Karpas-422 (cell line): Measurements from ENCODE around the gene AMZ1. TPM values are rescaled to one million over a fixed set of nuclear protein-coding genes. Genes with fewer than 3 reads are reported as not detected.

Experiments
- DNase-seq: peaks from one replicate; pipeline ENCODE4 v3.0.0-alpha.2; 2015
- H2AFZ ChIP-seq: fragments of 200-600 bp; sonication (generic); 2 replicates; pipeline ENCODE4 v1.6.1; 2014; ENCODE audit warnings: antibody characterized with exemption, low read length, mixed read lengths
- H3K27ac ChIP-seq: fragments of 200-600 bp; sonication (generic); 2 replicates; pipeline ENCODE4 v1.5.1; 2014; ENCODE audit warnings: mild to moderate bottlenecking, low read length, moderate library complexity
- H3K27me3 ChIP-seq: fragments of 200-600 bp; sonication (generic); 2 replicates; pipeline ENCODE4 v1.6.1; 2014; ENCODE audit warnings: low read length, mixed read lengths
- H3K36me3 ChIP-seq: fragments of 200-600 bp; sonication (generic); 2 replicates; pipeline ENCODE4 v1.6.1; 2014; ENCODE audit warnings: low read length, mixed read lengths; ENCODE audit not compliant: insufficient read depth
- H3K4me1 ChIP-seq: fragments of 200-600 bp; sonication (generic); 2 replicates; pipeline ENCODE4 v1.6.1; 2014; ENCODE audit warnings: mild to moderate bottlenecking, low read length, mixed read lengths
- H3K4me2 ChIP-seq: fragments of 200-600 bp; sonication (generic); 2 replicates; pipeline ENCODE4 v1.6.1; 2014; ENCODE audit warnings: low read length, low read depth, mild to moderate bottlenecking; ENCODE audit not compliant: poor library complexity, severe bottlenecking
- H3K4me3 ChIP-seq: fragments of 200-600 bp; sonication (generic); 2 replicates; pipeline ENCODE4 v1.5.1; 2014; ENCODE audit warnings: mild to moderate bottlenecking, antibody characterized with exemption, low read length, mixed read lengths
- H3K79me2 ChIP-seq: fragments of 200-600 bp; sonication (generic); 2 replicates; pipeline ENCODE4 v1.6.1; 2014; ENCODE audit warnings: mild to moderate bottlenecking, low read length, mixed read lengths
- H3K9ac ChIP-seq: fragments of 200-600 bp; sonication (generic); 2 replicates; pipeline ENCODE4 v1.6.0; 2014; ENCODE audit warnings: low read length
- H3K9me2 ChIP-seq: fragments of 200-600 bp; sonication (generic), shearing (Covaris generic); replicated peaks from 2 replicates; pipeline ENCODE4 v1.6.0; 2014; ENCODE audit warnings: mild to moderate bottlenecking, low read length, moderate library complexity; ENCODE audit not compliant: insufficient read depth
- H3K9me3 ChIP-seq: fragments of 300-700, 200-600 bp; sonication (generic); 2 replicates; pipeline ENCODE4 v1.6.1; 2014; ENCODE audit warnings: low read length, mixed read lengths
- H4K20me1 ChIP-seq: fragments of 200-600 bp; sonication (generic); 2 replicates; pipeline ENCODE4 v1.6.1; 2014; ENCODE audit warnings: mild to moderate bottlenecking, antibody characterized with exemption, low read length, low read depth; ENCODE audit not compliant: insufficient read depth
- total RNA-seq: library from RNA; depleted of rRNA; stranded (reverse); fragments of >200 nt; shearing (Covaris generic); gene quantifications from 2 replicates; pipeline ENCODE4 v1.2.3, GENCODE V29; 2014; ENCODE audit warnings: low replicate concordance

AMZ1 gene
- total RNA-seq, 1 experiment from 2014 or later: not detected

- no peaks in the 10 kb centered on the region for H3K79me2 ChIP-seq
- H3K36me3 ChIP-seq: no peaks in the 10 kb centered on the region
- no peak for DNase-seq
- no peaks in the 10 kb centered on the region for H3K27me3 ChIP-seq
- no peak overlapping the region for H3K4me2 ChIP-seq
- no peak overlapping the region for H3K27ac ChIP-seq
- no peaks in the 10 kb centered on the region for H3K9me3 ChIP-seq
- H3K4me3 ChIP-seq: no peak overlapping the region
- H3K9me2 ChIP-seq: no peaks in the 10 kb centered on the region
- H4K20me1 ChIP-seq: no peaks in the 10 kb centered on the region
- H3K4me1 ChIP-seq: no peaks in the 10 kb centered on the region
- H3K9ac ChIP-seq: no peak overlapping the region
- H2AFZ ChIP-seq: no peak overlapping the region
Observed at GRCh38 chr7:2680256-2680655, 7.7 kb upstream of the AMZ1 start.

- Histone ChIP-seq H3K27me3 (no peaks in the 10 kb centered on the region), H3K36me3 (no peaks in the 10 kb centered on the region), H3K9me2 (no peaks in the 10 kb centered on the region), H3K9me3 (no peaks in the 10 kb centered on the region), H3K4me3 (no peak overlapping the region), H3K4me2 (no peak overlapping the region), H4K20me1 (no peaks in the 10 kb centered on the region), H3K27ac (no peak overlapping the region), H3K9ac (no peak overlapping the region), H3K79me2 (no peaks in the 10 kb centered on the region), H3K4me1 (no peaks in the 10 kb centered on the region), H2AFZ (no peak overlapping the region)
- peak; percentile 80 for DNase-seq
Observed at GRCh38 chr7:2680792-2681490, 7.1 kb upstream of the AMZ1 start.

GRCh38 chr7:2681929-2682799 lies 5.8 kb upstream of the AMZ1 start:
- no peaks in the 10 kb centered on the region for H3K27me3 ChIP-seq
- no peak overlapping the region for H3K4me3 ChIP-seq
- H3K4me1 ChIP-seq: no peaks in the 10 kb centered on the region

GRCh38 chr7:2684501-2684900 lies 3.5 kb upstream of the AMZ1 start:
- Histone ChIP-seq H3K4me2 (no peak overlapping the region), H4K20me1 (no peaks in the 10 kb centered on the region), H3K9me3 (no peaks in the 10 kb centered on the region), H3K9ac (no peak overlapping the region), H3K9me2 (no peaks in the 10 kb centered on the region), H3K79me2 (no peaks in the 10 kb centered on the region), H3K4me3 (no peak overlapping the region), H3K27me3 (no peaks in the 10 kb centered on the region), H2AFZ (no peak overlapping the region), H3K27ac (no peak overlapping the region), H3K36me3 (no peaks in the 10 kb centered on the region), H3K4me1 (no peaks in the 10 kb centered on the region)
- DNase-seq: no peak

More at GRCh38 chr7:2681929-2682799, 5.8 kb upstream of the AMZ1 start:
- no peaks in the 10 kb centered on the region for H3K79me2 ChIP-seq
- no peaks in the 10 kb centered on the region for H4K20me1 ChIP-seq
- no peak for DNase-seq
- no peak overlapping the region for H3K27ac ChIP-seq
- no peaks in the 10 kb centered on the region for H3K9me3 ChIP-seq
- no peak overlapping the region for H3K9ac ChIP-seq
- no peaks in the 10 kb centered on the region for H3K9me2 ChIP-seq
- no peak overlapping the region for H3K4me2 ChIP-seq
- no peak overlapping the region for H2AFZ ChIP-seq
- no peaks in the 10 kb centered on the region for H3K36me3 ChIP-seq

GRCh38 chr7:2686101-2686500 lies 1.9 kb upstream of the AMZ1 start:
- Histone ChIP-seq H3K9me3 (no peaks in the 10 kb centered on the region), H2AFZ (no peak overlapping the region)

GRCh38 chr7:2687338-2687869 lies 598 bp upstream of the AMZ1 start:
- no peak overlapping the region for H2AFZ ChIP-seq
- H3K4me2 ChIP-seq: no peak overlapping the region
- H3K4me3 ChIP-seq: no peak overlapping the region
- H3K79me2 ChIP-seq: no peaks in the 10 kb centered on the region
- no peaks in the 10 kb centered on the region for H3K9me2 ChIP-seq
- no peak overlapping the region for H3K27ac ChIP-seq
- no peaks in the 10 kb centered on the region for H3K27me3 ChIP-seq
- DNase-seq: no peak
- H3K9me3 ChIP-seq: no peaks in the 10 kb centered on the region
- no peaks in the 10 kb centered on the region for H4K20me1 ChIP-seq
- H3K36me3 ChIP-seq: no peaks in the 10 kb centered on the region
- H3K4me1 ChIP-seq: no peaks in the 10 kb centered on the region
- H3K9ac ChIP-seq: no peak overlapping the region

More at GRCh38 chr7:2686101-2686500, 1.9 kb upstream of the AMZ1 start:
- Histone ChIP-seq H3K27ac (no peak overlapping the region), H3K4me2 (no peak overlapping the region), H3K4me1 (no peaks in the 10 kb centered on the region), H3K27me3 (no peaks in the 10 kb centered on the region), H4K20me1 (no peaks in the 10 kb centered on the region), H3K4me3 (no peak overlapping the region), H3K9ac (no peak overlapping the region), H3K79me2 (no peaks in the 10 kb centered on the region), H3K9me2 (no peaks in the 10 kb centered on the region), H3K36me3 (no peaks in the 10 kb centered on the region)
- no peak for DNase-seq

GRCh38 chr7:2688409-2689342 lies 674 bp downstream of the AMZ1 start:
- Histone ChIP-seq H3K9ac (no peak overlapping the region), H3K79me2 (no peaks in the 10 kb centered on the region), H3K27ac (no peak overlapping the region), H3K9me2 (no peaks in the 10 kb centered on the region), H3K4me3 (no peak overlapping the region), H4K20me1 (no peaks in the 10 kb centered on the region), H2AFZ (no peak overlapping the region), H3K27me3 (no peaks in the 10 kb centered on the region), H3K4me1 (no peaks in the 10 kb centered on the region), H3K4me2 (no peak overlapping the region), H3K9me3 (no peaks in the 10 kb centered on the region), H3K36me3 (no peaks in the 10 kb centered on the region)
- no peak for DNase-seq
